B cell (primary cell): Measurements from ENCODE around the gene TCEAL3. TPM values are rescaled to one million over a fixed set of nuclear protein-coding genes. Genes with fewer than 3 reads are reported as not detected.

ENCODE experiments used
- ATAC-seq: fragments of 200-7000 bp; cut with Tn5 transposase; one replicate; pipeline ENCODE4 v1.10.0; 2021; ENCODE audit warnings: low read depth, mild to moderate bottlenecking, moderate number of reproducible peaks, moderate library complexity
- CTCF ChIA-PET: fragments of 350-600 bp; sonication (Branson Sonifier 250); formaldehyde crosslinking; loops from one replicate; lab custom pipeline; 2021; ENCODE audit warnings: antibody characterized with exemption, inconsistent platforms; lab: Charles Lee
- POLR2A ChIA-PET: fragments of 350-600 bp; sonication (Branson Sonifier 250); formaldehyde crosslinking; loops from one replicate; lab custom pipeline; 2021; ENCODE audit warnings: antibody characterized with exemption; lab: Charles Lee
- DNase-seq: peaks from one replicate; pipeline ENCODE4 v3.0.0; 2013
- H2AFZ ChIP-seq: 2 replicates; pipeline ENCODE4 v1.6.1; 2012; ENCODE audit warnings: mild to moderate bottlenecking, low read depth, low read length; ENCODE audit not compliant: insufficient read depth, poor library complexity, severe bottlenecking
- H3K27ac ChIP-seq, 2 donors: 1 replicate in 1 of 2; 2 replicates in 1 of 2; pipeline ENCODE4 v1.5.1; 2012 to 2013; ENCODE audit warnings: low read length in 2 of 2, mild to moderate bottlenecking in 2 of 2, moderate library complexity in 1 of 2
- H3K27me3 ChIP-seq, 4 experiments: fragments of 200-600 bp in 1 of 4; sonication (generic) in 1 of 4; replicated peaks in 1 of 4; 1 replicate in 2 of 4; 2 replicates in 2 of 4; pipeline versions ENCODE4 v1.6.1 to v1.7.0; 2013 to 2016; ENCODE audit warnings: low read length in 3 of 4, mild to moderate bottlenecking in 2 of 4, mixed read lengths in 1 of 4, moderate library complexity in 1 of 4; ENCODE audit not compliant: insufficient read depth in 4 of 4, control insufficient read depth in 3 of 4; ENCODE audit errors: control extremely low read depth in 1 of 4
- H3K36me3 ChIP-seq, 2 experiments: replicated peaks in 1 of 2; 1 replicate in 1 of 2; 2 replicates in 1 of 2; pipeline versions ENCODE4 v1.6.1 to v1.7.1; 2013; ENCODE audit warnings: low read length in 1 of 2; ENCODE audit not compliant: insufficient read depth in 2 of 2, control insufficient read depth in 1 of 2; ENCODE audit errors: control extremely low read depth in 1 of 2, extremely low read depth in 1 of 2
- H3K4me1 ChIP-seq, 2 donors: fragments of 200-600 bp in 1 of 2; sonication (generic) in 1 of 2; 1 replicate in 1 of 2; 2 replicates in 1 of 2; pipeline versions ENCODE4 v1.5.1 to v1.6.1; 2013 to 2017; ENCODE audit warnings: low read length in 2 of 2; ENCODE audit not compliant: control insufficient read depth in 2 of 2, insufficient read depth in 2 of 2
- H3K4me2 ChIP-seq: replicated peaks from 2 replicates; pipeline ENCODE3; 2012; ENCODE audit warnings: mild to moderate bottlenecking, low read depth, low read length; ENCODE audit not compliant: poor library complexity, severe bottlenecking
- H3K4me3 ChIP-seq, 5 experiments: fragments of 200-600 bp in 1 of 5; sonication (generic) in 1 of 5; 1 replicate in 3 of 5; 2 replicates in 2 of 5; pipeline versions ENCODE4 v1.5.1 to v1.7.0; 2011 to 2016; ENCODE audit warnings: low read length in 4 of 5, mild to moderate bottlenecking in 4 of 5, low read depth in 2 of 5, control low read depth in 1 of 5, moderate library complexity in 1 of 5; ENCODE audit not compliant: insufficient read depth in 1 of 5; ENCODE audit errors: control extremely low read depth in 1 of 5, extremely low read depth in 1 of 5
- H3K79me2 ChIP-seq: fragments of 200-600 bp; sonication (generic); one replicate; pipeline ENCODE4 v1.6.0; 2016; ENCODE audit warnings: low read length; ENCODE audit not compliant: control insufficient read depth, insufficient read depth
- H3K9ac ChIP-seq: fragments of 200-600 bp; sonication (generic); 2 replicates; pipeline ENCODE4 v1.6.1; 2017; ENCODE audit warnings: mild to moderate bottlenecking, low read length, moderate library complexity
- H3K9me3 ChIP-seq, 3 donors: one replicate each; pipeline versions ENCODE4 v1.6.1 to v1.7.1; 2013; ENCODE audit warnings: low read length in 2 of 3; ENCODE audit not compliant: control insufficient read depth in 2 of 3, insufficient read depth in 1 of 3; ENCODE audit errors: control extremely low read depth in 1 of 3
- H4K20me1 ChIP-seq: 2 replicates; pipeline ENCODE4 v1.6.0; 2012; ENCODE audit warnings: mild to moderate bottlenecking, low read length; ENCODE audit not compliant: insufficient read depth, control insufficient read depth, poor library complexity, severe bottlenecking
- H3K27ac Mint-ChIP-seq: one replicate; pipeline ENCODE4 v1.8.0; 2021; ENCODE audit warnings: mixed read lengths
- H3K27me3 Mint-ChIP-seq: one replicate; pipeline ENCODE4 v1.8.0; 2021; ENCODE audit warnings: mixed read lengths
- H3K4me1 Mint-ChIP-seq: one replicate; pipeline ENCODE4 v1.8.0; 2021; ENCODE audit warnings: mixed read lengths
- H3K4me3 Mint-ChIP-seq: one replicate; pipeline ENCODE4 v1.8.0; 2021; ENCODE audit warnings: mixed read lengths
- H3K9me3 Mint-ChIP-seq: one replicate; pipeline ENCODE4 v1.8.0; 2022; ENCODE audit warnings: mixed read lengths; ENCODE audit not compliant: insufficient read depth
- CTCF ChIP-seq: fragments of 200-600 bp; IDR thresholded peaks from one replicate; pipeline ENCODE4 v1.8.0; 2022; ENCODE audit warnings: antibody characterized with exemption, mild to moderate bottlenecking
- EZH2 ChIP-seq: IDR thresholded peaks from 2 replicates; pipeline ENCODE4 v1.6.1; 2012; ENCODE audit warnings: borderline replicate concordance, low read depth, mild to moderate bottlenecking, moderate library complexity, low read length; ENCODE audit not compliant: insufficient read depth, poor library complexity, severe bottlenecking
- WGBS: methylation state at CpG from one replicate; pipeline ENCODE4 v1.1.5; 2013; ENCODE audit warnings: missing lambda C conversion rate; ENCODE audit not compliant: insufficient coverage; 5-methylcytosine and 5-hydroxymethylcytosine counted together
- intact Hi-C: fragments of 100-400 bp; cut with micrococcal nuclease; formaldehyde crosslinking; loops from one replicate; pipeline ENCODE4 v1.10.0; 2022
- polyA plus RNA-seq: library from polyadenylated mRNA; depleted of rRNA; stranded (reverse); fragments of >200 nt; gene quantifications from 2 replicates; pipeline ENCODE4 v1.2.3, GENCODE V29; 2012
- total RNA-seq, 2 donors: library from RNA; stranded (reverse); fragments of 120-200 nt in 1 of 2; gene quantifications; 1 replicate in 1 of 2; 2 replicates in 1 of 2; pipeline versions ENCODE4 v1.2.3 to v1.2.4, GENCODE V29; 2013 to 2022

Gene TCEAL3
- total and polyA plus RNA-seq, 2 donors (not counting 1 experiment from before 2014, with no cell fraction given): 1.3 to 6.7 TPM

- TF ChIP-seq EZH2 (no peak), CTCF (no peak)
- Mint-ChIP-seq H3K27me3 (no peaks in the 10 kb centered on the region), H3K4me1 (no peaks in the 10 kb centered on the region), H3K4me3 (no peak overlapping the region), H3K9me3 (no peaks in the 10 kb centered on the region), H3K27ac (no peak overlapping the region)
- no peak for DNase-seq
- Histone ChIP-seq H2AFZ (no peak overlapping the region), H3K79me2 (no peaks in the 10 kb centered on the region), H3K4me2 (no peak overlapping the region), H3K27me3 (no peaks in the 10 kb centered on the region), H3K4me3 (no peak overlapping the region), H3K27ac (no peak overlapping the region), H3K36me3 (no peaks in the 10 kb centered on the region), H3K4me1 (no peaks in the 10 kb centered on the region), H3K9ac (no peak overlapping the region), H3K9me3 (no peaks in the 10 kb centered on the region), H4K20me1 (no peaks in the 10 kb centered on the region)
- no CpG with 5 or more reads among the region's 1 CpG for WGBS
- CTCF ChIA-PET: no interaction called here
- ATAC-seq: no peak
- POLR2A ChIA-PET: no interaction called here
- intact Hi-C loops: no loop called here
These were observed 7.2 kb downstream of the TCEAL3 start for GRCh38 chrX:103614999-103615398.

DNA sequence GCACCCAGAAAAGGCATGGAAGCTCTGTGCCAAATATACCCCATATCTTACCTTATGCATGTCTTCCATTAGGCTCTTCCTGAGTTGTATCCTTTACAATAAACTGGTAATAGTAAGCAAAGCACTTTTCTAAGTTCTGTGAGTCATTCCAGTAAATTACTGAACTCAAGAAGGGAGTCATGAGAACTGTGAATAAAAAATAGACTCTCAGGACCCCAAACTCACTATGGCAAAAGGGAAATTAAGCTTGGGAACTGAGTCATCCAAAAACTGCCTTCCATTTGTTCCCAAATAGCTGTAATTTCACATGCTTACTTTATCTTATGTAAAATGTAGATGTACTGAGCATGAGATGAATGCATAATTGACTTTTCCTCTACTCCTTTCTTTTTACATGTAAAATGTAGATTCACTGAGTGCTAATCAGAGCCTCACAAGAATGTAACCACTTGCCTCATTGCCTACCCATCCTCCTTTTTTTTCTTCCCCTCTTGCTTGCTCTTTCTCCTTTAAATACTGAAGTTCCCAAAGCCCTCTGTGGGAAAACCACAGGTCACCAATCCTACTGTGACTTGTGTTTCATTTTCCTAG, 8.1 kb downstream of the TCEAL3 start:
- Histone ChIP-seq H3K27me3 (no peaks in the 10 kb centered on the region), H3K4me3 (no peak overlapping the region), H3K36me3 (no peaks in the 10 kb centered on the region), H3K79me2 (no peaks in the 10 kb centered on the region), H3K4me2 (no peak overlapping the region), H3K27ac (no peak overlapping the region), H3K9me3 (no peaks in the 10 kb centered on the region), H2AFZ (no peak overlapping the region), H3K9ac (no peak overlapping the region), H3K4me1 (no peaks in the 10 kb centered on the region), H4K20me1 (no peaks in the 10 kb centered on the region)
- DNase-seq: no peak
- Mint-ChIP-seq H3K4me1 (no peaks in the 10 kb centered on the region), H3K9me3 (no peaks in the 10 kb centered on the region), H3K27ac (no peak overlapping the region), H3K27me3 (no peaks in the 10 kb centered on the region), H3K4me3 (no peak overlapping the region)
- CTCF ChIA-PET: no interaction called here
- ATAC-seq: no peak
- TF ChIP-seq CTCF (no peak), EZH2 (no peak)
- intact Hi-C loops: no loop called here
- POLR2A ChIA-PET: no interaction called here
